Esophagus muscularis mucosa (tissue), 3 donors: ENCODE data around the gene GUCD1.

ENCODE experiments used
- CTCF ChIP-seq, 3 experiments: fragments of 200-600 bp in 2 of 3; fragments of 450-650 bp in 1 of 3; sonication (generic) in 2 of 3; IDR thresholded peaks; one replicate each; pipeline ENCODE4 v1.5.1; 2017 to 2019; ENCODE audit warnings: antibody characterized with exemption in 3 of 3, mild to moderate bottlenecking in 2 of 3, moderate library complexity in 1 of 3
- EP300 ChIP-seq: sonication (generic); formaldehyde crosslinking; IDR thresholded peaks from one replicate; pipeline ENCODE4 v1.6.1; 2017; ENCODE audit warnings: antibody characterized with exemption

- TF ChIP-seq CTCF (IDR thresholded peaks at IDR 0.05) (no peak), EP300 (no peak)
Observed at GRCh38 chr22:24554313-24555164, at the start of gene GUCD1.
